HepG2 (cell line): ENCODE data around the gene AEN. TPM values are rescaled to one million over a fixed set of nuclear protein-coding genes. Genes with fewer than 3 reads are reported as not detected.

Experiments
- ADNP ChIP-seq: sonication (generic); formaldehyde crosslinking; IDR thresholded peaks from 2 replicates; pipeline ENCODE4 v1.4.0; 2020; ENCODE audit warnings: missing genetic modification reagents
- ARNTL ChIP-seq: sonication (generic); formaldehyde crosslinking; IDR thresholded peaks from 2 replicates; pipeline ENCODE4 v1.4.0; 2020; ENCODE audit warnings: mild to moderate bottlenecking, missing genetic modification reagents
- FOXJ3 ChIP-seq: sonication (generic); formaldehyde crosslinking; IDR thresholded peaks from 2 replicates; pipeline ENCODE4 v1.4.0; 2020; ENCODE audit warnings: missing genetic modification reagents, mild to moderate bottlenecking, borderline replicate concordance
- HMG20A ChIP-seq: IDR thresholded peaks from 2 replicates; pipeline ENCODE4 v1.6.1; 2016; ENCODE audit warnings: borderline replicate concordance
- HNF4G ChIP-seq, 2 experiments: sonication (generic) in 1 of 2; formaldehyde crosslinking in 1 of 2; IDR thresholded peaks; 2 replicates each; pipeline versions ENCODE4 v1.4.0 to v1.6.1; 2011 to 2020; ENCODE audit warnings: borderline replicate concordance in 2 of 2, low read depth in 2 of 2, mild to moderate bottlenecking in 2 of 2, low read length in 1 of 2, missing genetic modification reagents in 1 of 2, moderate library complexity in 1 of 2
- MBD4 ChIP-seq: IDR thresholded peaks from 2 replicates; pipeline ENCODE4 v1.6.1; 2012; ENCODE audit warnings: low read length, inconsistent platforms, borderline replicate concordance
- NR2C2 ChIP-seq: sonication (generic); formaldehyde crosslinking; IDR thresholded peaks from 2 replicates; pipeline ENCODE4 v1.4.0; 2020; ENCODE audit warnings: missing genetic modification reagents, mild to moderate bottlenecking, moderate library complexity, borderline replicate concordance
- RFX1 ChIP-seq: fragments of 450-650 bp; IDR thresholded peaks from 2 replicates; pipeline ENCODE4 v1.6.1; 2017
- SETDB1 ChIP-seq: sonication (generic); formaldehyde crosslinking; IDR thresholded peaks from 2 replicates; pipeline ENCODE4 v1.5.1; 2020; ENCODE audit warnings: missing genetic modification reagents, mild to moderate bottlenecking, borderline replicate concordance
- SMYD3 ChIP-seq: sonication (generic); formaldehyde crosslinking; IDR thresholded peaks from 2 replicates; pipeline ENCODE4 v1.8.1; 2023; ENCODE audit warnings: mild to moderate bottlenecking, missing genetic modification reagents
- SNAPC2 ChIP-seq: sonication (generic); formaldehyde crosslinking; IDR thresholded peaks from 2 replicates; pipeline ENCODE4 v1.8.1; 2022; ENCODE audit warnings: mild to moderate bottlenecking, missing genetic modification reagents
- SP2 ChIP-seq: sonication (generic); formaldehyde crosslinking; IDR thresholded peaks from 2 replicates; pipeline ENCODE4 v1.5.1; 2020; ENCODE audit warnings: mild to moderate bottlenecking, missing genetic modification reagents
- STAT5B ChIP-seq: sonication (generic); formaldehyde crosslinking; IDR thresholded peaks from 2 replicates; pipeline ENCODE4 v1.4.0; 2020; ENCODE audit warnings: missing genetic modification reagents
- YEATS2 ChIP-seq: sonication (generic); formaldehyde crosslinking; IDR thresholded peaks from 2 replicates; pipeline ENCODE4 v1.4.0; 2020; ENCODE audit warnings: missing genetic modification reagents, borderline replicate concordance
- ZBTB25 ChIP-seq: IDR thresholded peaks from 2 replicates; pipeline ENCODE4 v1.6.1; 2018; ENCODE audit warnings: missing genetic modification reagents
- ZNF20 ChIP-seq: sonication (generic); formaldehyde crosslinking; IDR thresholded peaks from 2 replicates; pipeline ENCODE4 v1.4.0; 2020; ENCODE audit warnings: mild to moderate bottlenecking, moderate library complexity, missing genetic modification reagents
- ZNF468 ChIP-seq: sonication (generic); formaldehyde crosslinking; IDR thresholded peaks from 2 replicates; pipeline ENCODE4 v1.8.0; 2022; ENCODE audit warnings: mild to moderate bottlenecking, moderate library complexity, missing genetic modification reagents
- ZNF510 ChIP-seq: sonication (generic); formaldehyde crosslinking; IDR thresholded peaks from 2 replicates; pipeline ENCODE4 v1.4.0; 2020; ENCODE audit warnings: low read depth, mild to moderate bottlenecking, missing genetic modification reagents
- ZNF556 ChIP-seq: sonication (generic); formaldehyde crosslinking; IDR thresholded peaks from 2 replicates; pipeline ENCODE4 v1.4.0; 2020; ENCODE audit warnings: mild to moderate bottlenecking, missing genetic modification reagents, borderline replicate concordance
- ZNF609 ChIP-seq: sonication (generic); formaldehyde crosslinking; IDR thresholded peaks from 2 replicates; pipeline ENCODE4 v1.4.0; 2020; ENCODE audit warnings: mild to moderate bottlenecking, missing genetic modification reagents, borderline replicate concordance
- ZNF614 ChIP-seq: IDR thresholded peaks from 2 replicates; pipeline ENCODE4 v1.6.1; 2018; ENCODE audit warnings: missing biosample characterization, missing genetic modification reagents, inconsistent platforms, borderline replicate concordance
- ZNF639 ChIP-seq: conservative IDR thresholded peaks from 2 replicates; pipeline ENCODE4 v1.6.1; 2018; ENCODE audit warnings: missing genetic modification reagents
- ZNF883 ChIP-seq: sonication (generic); formaldehyde crosslinking; IDR thresholded peaks from 2 replicates; pipeline ENCODE4 v1.5.1; 2020; ENCODE audit warnings: mild to moderate bottlenecking, missing genetic modification reagents; ENCODE audit errors: not compliant biosample characterization
- polyA plus RNA-seq, 8 experiments: library from polyadenylated mRNA; depleted of rRNA in 3 of 8; stranded (reverse) in 7 of 8; unstranded in 1 of 8; fragments of >200 nt; fragmentation: Illumina TruSeq in 4 of 8; extraction: Trizol in 4 of 8; gene quantifications; 2 replicates each; pipeline versions ENCODE4 v1.2.1 to v1.2.3, GENCODE V29; 2011 to 2016; ENCODE audit warnings: low read depth in 4 of 8, missing spikeins in 1 of 8, mixed read lengths in 1 of 8; ENCODE audit not compliant: insufficient read depth in 1 of 8
- total RNA-seq, 5 experiments: library from RNA; depleted of rRNA; stranded (reverse); fragments of >200 nt; fragmentation: Illumina TruSeq; extraction: Trizol; gene quantifications; 2 replicates each; pipeline ENCODE4 v1.2.3, GENCODE V29; 2016; ENCODE audit warnings: low read depth in 1 of 5

Gene AEN
- total and polyA plus RNA-seq, 2 of the 13 experiments (the other 11 are each of a cell fraction or from before 2014, with no cell fraction given): 51.3 to 118 TPM

GRCh38 chr15:88638626-88639372 lies 17.7 kb downstream of the AEN start, which contains the start of gene ISG20 (continued):
- TF ChIP-seq SNAPC2 (CRISPR knock-in tag) (no peak), MBD4 (no peak), HNF4G (IDR thresholded peaks at IDR 0.05; ENCODE audit: borderline replicate concordance, low read depth, low read length) (no peak), HNF4G (CRISPR knock-in tag; IDR thresholded peaks at IDR 0.05; ENCODE audit: borderline replicate concordance, low read depth) (peak; percentile 70; the same call in 1 of the 2 replicates), SETDB1 (no peak), ZNF609 (CRISPR knock-in tag) (peak; percentile 80), ZNF556 (peak; percentile 92), FOXJ3 (peak; percentile 85; the same call in 1 of the 2 replicates), ZNF614 (CRISPR knock-in tag) (peak; percentile 47; the same call in 1 of the 2 replicates), HMG20A (CRISPR knock-in tag) (no peak; the same call in 1 of the 2 replicates), YEATS2 (CRISPR knock-in tag) (peak; percentile 69; the same call in 1 of the 2 replicates), RFX1 (peak; percentile 37; the same call in 1 of the 2 replicates), ZNF468 (no peak), SP2 (CRISPR knock-in tag) (no peak; the same call in 1 of the 2 replicates), ZNF639 (CRISPR knock-in tag) (peak; percentile 74; the same call in 1 of the 2 replicates), ZNF20 (CRISPR knock-in tag) (no peak), SMYD3 (no peak), ZBTB25 (CRISPR knock-in tag) (0 out of 2 replicates have a peak, but pooled peaks have one; percentile 19), ZNF883 (CRISPR knock-in tag) (peak; percentile 55), STAT5B (CRISPR knock-in tag) (peak; percentile 46; the same call in 1 of the 2 replicates), NR2C2 (CRISPR knock-in tag) (peak; percentile 66), ADNP (no peak), ZNF510 (CRISPR knock-in tag) (peak; percentile 49; the same call in 1 of the 2 replicates), ARNTL (CRISPR knock-in tag) (peak; percentile 93)
